GM21447 (cell line): ENCODE results near the gene CACNG1.
"Not testable (repeated sequence)": the region's sequence is repeated elsewhere in the genome, so short reads cannot be mapped to it uniquely, and the experiment has no call there.

Source experiments
- ATAC-seq: cut with Tn5 transposase; IDR thresholded peaks from one replicate; pipeline ENCODE4 v1.9.1; 2021; ENCODE audit not compliant: unreplicated experiment

CACNG1 gene

GRCh38 chr17:67074781-67075180 lies 30.4 kb downstream of the CACNG1 start:
- ATAC-seq: no peak

- ATAC-seq: no peak
Observed at GRCh38 chr17:67076290-67076689, 31.9 kb downstream of the CACNG1 start.

GRCh38 chr17:67078292-67078691 lies 33.9 kb downstream of the CACNG1 start:
- ATAC-seq: no peak

- ATAC-seq: no peak
Observed at GRCh38 chr17:67079491-67079890, 35.1 kb downstream of the CACNG1 start.

GRCh38 chr17:67080804-67081203 lies 36.5 kb downstream of the CACNG1 start:
- no peak for ATAC-seq

GRCh38 chr17:67082107-67082506 lies 37.8 kb downstream of the CACNG1 start:
- ATAC-seq: peak; percentile 78

GRCh38 chr17:67085406-67085805 lies 41.1 kb downstream of the CACNG1 start:
- no peak for ATAC-seq

- ATAC-seq: no peak
Observed at GRCh38 chr17:67088639-67089038, 44.3 kb downstream of the CACNG1 start.

GRCh38 chr17:67090341-67090740 lies 46.0 kb downstream of the CACNG1 start:
- ATAC-seq: no peak

GRCh38 chr17:67092291-67092690 lies 47.9 kb downstream of the CACNG1 start:
- ATAC-seq: no peak

GRCh38 chr17:67092710-67093109 lies 48.4 kb downstream of the CACNG1 start:
- not testable (repeated sequence) for ATAC-seq

GRCh38 chr17:67093348-67093747 lies 49.0 kb downstream of the CACNG1 start:
- ATAC-seq: no peak

- ATAC-seq: not testable (repeated sequence)
Observed at GRCh38 chr17:67095291-67095690, 50.9 kb downstream of the CACNG1 start.

GRCh38 chr17:67095803-67096202 lies 51.4 kb downstream of the CACNG1 start:
- no peak for ATAC-seq

GRCh38 chr17:67096609-67097008 lies 52.3 kb downstream of the CACNG1 start:
- no peak for ATAC-seq

GRCh38 chr17:67098006-67098405 lies 53.7 kb downstream of the CACNG1 start:
- no peak for ATAC-seq

- ATAC-seq: not testable (repeated sequence)
Observed at GRCh38 chr17:67104641-67105040, 60.3 kb downstream of the CACNG1 start.

- no peak for ATAC-seq
Observed at GRCh38 chr17:67105213-67105612, 60.9 kb downstream of the CACNG1 start.
